GM12864 (cell line): Measurements from ENCODE around the gene CDC37.
"Not testable (repeated sequence)": the region's sequence is repeated elsewhere in the genome, so short reads cannot be mapped to it uniquely, and the experiment has no call there.

Experiments used
- DNase-seq: peaks from one replicate; pipeline ENCODE4 v3.0.0-alpha.2; 2011; ENCODE audit warnings: low read depth
- H3K4me3 ChIP-seq: 2 replicates; pipeline ENCODE4 v1.5.1; 2011; ENCODE audit warnings: mild to moderate bottlenecking, low read depth, low read length, control low read depth
- CTCF ChIP-seq: IDR thresholded peaks from 2 replicates; pipeline ENCODE4 v1.5.1; 2011; ENCODE audit warnings: low read depth, mild to moderate bottlenecking, moderate library complexity, low read length, control low read depth, inconsistent platforms; ENCODE audit errors: missing control alignments

Gene CDC37

GRCh38 chr19:10416083-10416379 lies 12.7 kb upstream of the CDC37 start:
- TF ChIP-seq CTCF: no peak
- DNase-seq: no peak
- H3K4me3 ChIP-seq: peak overlapping the region; percentile 58

DNA sequence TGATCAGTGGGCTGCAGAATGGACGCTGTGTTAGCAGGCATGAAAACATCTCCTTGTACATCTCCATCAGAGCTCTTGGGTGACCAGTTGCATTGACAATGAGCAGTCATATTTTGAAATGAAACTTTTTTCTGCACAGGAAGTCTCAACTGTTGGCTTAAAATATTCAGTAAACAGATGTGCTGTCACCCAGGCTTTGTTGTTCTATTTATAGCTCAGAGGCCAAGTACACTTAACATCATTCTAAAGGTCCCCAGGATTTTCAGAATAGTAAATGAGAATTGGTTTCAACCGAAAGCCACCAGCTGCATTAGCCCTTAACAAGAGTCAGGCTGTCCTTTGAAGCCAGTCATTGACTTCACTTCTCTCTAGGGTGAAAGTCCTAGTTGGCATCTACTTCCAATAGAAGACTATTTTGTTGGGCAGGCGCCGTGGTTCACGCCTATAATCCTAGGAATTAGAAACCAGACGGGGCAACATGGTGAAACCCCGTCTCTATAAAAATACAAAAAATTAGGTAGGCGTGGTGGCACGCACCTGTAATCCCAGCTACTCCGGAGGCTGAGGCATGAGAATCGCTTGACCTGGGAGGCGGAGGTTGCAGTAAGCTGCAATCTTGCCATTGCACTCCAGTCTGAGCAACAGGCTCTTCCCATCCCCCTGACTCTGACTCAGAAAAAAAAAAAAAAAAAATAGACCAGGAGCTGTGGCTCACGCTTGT lies 9.1 kb upstream of the CDC37 start:
- peak overlapping the region; percentile 11; the same call in 1 of the 2 replicates for H3K4me3 ChIP-seq
- TF ChIP-seq CTCF: no peak
- DNase-seq: peak; percentile 96

GRCh38 chr19:10411224-10411623 lies 7.9 kb upstream of the CDC37 start:
- H3K4me3 ChIP-seq, DNase-seq: not testable (repeated sequence)

DNA sequence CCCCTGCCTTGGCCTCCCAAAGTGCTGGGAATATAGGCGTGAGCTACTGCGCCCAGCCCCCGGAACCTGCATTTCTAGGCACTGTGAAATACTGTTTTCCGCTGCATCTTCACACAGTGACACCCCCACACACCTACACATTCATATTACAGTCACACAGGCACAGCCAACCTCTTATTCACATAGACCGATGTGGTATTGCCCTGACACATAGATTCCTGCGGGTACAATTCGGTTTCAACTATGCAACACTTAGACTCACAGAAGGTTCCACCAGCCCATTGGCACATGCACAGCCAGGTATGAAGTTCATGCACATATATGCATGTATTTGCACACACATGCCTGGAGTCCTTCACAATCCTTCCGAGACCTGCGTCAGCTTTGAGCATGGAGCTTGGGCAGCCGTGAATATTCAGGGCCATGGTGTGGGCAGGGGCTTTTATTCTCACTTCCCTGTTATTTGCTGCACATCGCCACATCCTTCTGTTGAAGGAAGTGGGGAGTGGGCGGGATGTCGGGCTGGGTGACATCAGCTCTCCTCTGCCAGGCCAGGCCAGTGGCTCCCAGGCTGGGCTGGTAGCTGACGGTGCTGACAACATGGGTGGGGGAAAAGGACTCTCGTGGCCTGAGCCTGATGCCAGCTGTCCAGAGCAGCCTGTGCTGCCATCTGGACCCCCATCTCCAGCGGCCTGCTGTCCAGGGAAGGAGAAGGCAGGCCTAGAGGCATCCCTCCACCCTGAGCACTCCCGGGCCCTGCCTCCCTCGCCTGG lies 5.4 kb upstream of the CDC37 start:
- TF ChIP-seq CTCF: no peak
- DNase-seq: no peak
- H3K4me3 ChIP-seq: no peak overlapping the region

GRCh38 chr19:10407096-10407495 lies 3.8 kb upstream of the CDC37 start:
- no peak for TF ChIP-seq CTCF
- no peak overlapping the region for H3K4me3 ChIP-seq
- no peak for DNase-seq

DNA sequence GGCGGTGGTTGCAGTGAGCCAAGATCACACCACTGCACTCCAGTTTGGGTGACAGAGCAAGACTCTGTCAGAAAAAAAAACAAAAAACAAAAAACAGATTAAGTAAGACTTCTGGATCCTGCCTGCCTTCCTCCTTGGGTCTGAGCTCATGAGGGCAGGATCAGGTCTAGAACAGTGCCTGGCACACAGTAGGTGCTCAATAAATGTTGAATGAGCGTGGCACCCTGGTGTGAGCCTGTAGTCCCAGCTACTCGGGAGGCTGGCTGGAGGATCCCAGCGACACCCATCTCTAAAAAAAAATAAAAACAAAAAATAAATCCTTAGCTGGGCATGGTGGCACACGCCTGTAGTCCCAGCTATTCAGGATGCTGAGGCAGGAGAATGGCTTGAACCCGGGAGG lies 2.8 kb upstream of the CDC37 start:
- TF ChIP-seq CTCF: no peak
- DNase-seq: no peak
- no peak overlapping the region for H3K4me3 ChIP-seq

DNA sequence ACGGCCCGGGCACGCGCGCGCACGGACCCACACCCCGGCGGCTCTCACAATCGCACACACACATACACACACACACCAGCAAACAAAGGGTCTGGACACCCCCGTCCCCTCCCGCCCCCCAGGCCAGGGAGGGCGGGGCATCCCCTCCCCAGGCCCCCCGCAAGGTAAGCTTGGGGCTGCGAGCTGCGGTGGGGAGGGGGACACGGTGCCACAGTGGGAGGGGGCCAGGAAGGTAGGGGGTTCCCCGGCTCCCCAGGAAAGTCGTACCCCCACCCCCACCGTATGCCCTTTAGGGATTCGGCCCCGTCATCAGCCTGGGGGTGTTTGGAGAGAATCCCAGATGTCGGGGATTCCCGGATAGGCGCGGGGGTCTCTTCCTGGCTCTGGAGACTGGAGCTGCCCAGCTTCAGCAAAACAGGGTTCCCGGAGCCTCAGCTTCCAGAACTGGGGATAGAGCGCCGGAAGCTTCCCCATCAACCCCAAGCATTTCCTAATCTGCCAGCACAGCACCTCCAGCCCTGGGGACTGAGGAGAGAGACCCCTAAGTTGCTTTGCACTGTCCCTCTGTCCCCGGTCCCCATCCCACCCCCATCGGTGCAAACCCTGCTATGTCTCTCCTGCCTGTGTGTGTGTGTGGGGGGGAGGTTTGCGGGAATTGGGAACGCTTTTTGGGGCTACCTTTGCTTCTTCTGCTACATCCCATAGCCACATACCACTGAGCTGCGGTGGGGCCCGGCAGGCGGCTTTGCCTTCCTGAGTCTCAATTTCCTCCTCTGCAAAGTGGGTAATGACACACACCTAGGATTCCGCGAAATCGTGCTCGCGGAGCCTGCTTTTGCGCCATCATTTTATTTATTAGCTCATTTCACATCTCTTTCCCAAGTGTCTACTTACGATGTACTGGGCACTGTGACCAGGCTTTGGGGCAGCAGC lies 1.8 kb upstream of the CDC37 start:
- TF ChIP-seq CTCF: no peak
- no peak for DNase-seq
- peak overlapping the region; percentile 83 for H3K4me3 ChIP-seq
